ENCODE results near the gene ADGRD1. TPM values are rescaled to one million over a fixed set of nuclear protein-coding genes. Genes with fewer than 3 reads are reported as not detected.

ADGRD1 gene
- total RNA-seq, 3 donors from 2014 or later: 0.45 TPM; not detected in 2

DNA sequence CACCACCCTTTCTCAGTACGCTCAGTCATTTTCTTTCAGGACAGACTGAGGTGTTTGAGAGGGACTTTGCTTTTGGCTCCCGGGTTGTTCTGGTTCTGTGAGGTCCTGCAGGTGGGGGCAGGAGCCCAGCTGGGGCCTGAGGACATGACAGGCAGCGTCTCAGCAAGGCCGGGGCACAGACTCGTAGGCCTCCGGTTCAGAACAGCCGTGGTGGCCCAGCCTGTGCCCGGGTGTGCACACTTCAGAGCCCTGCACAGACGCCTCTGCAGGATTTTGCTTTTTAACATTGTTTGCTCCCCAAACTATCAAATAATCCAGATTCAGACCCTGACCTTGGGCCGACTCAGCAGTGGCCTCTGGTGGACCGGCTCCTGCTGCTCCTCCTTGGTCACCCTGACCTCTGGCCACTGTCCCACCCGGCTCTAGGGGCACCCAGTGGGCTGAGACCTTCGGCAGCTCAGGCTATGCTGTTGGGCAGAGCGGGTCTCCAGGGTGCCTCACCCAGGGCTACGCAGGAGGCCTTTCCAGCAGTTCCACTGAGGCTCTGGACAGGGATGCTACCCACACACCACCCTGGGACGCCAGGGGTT is 65.2 kb downstream of the ADGRD1 start:
- Mint-ChIP-seq H3K4me1 (ENCODE audit: low read depth) (no peaks in the 10 kb centered on the region), H3K36me3 (ENCODE audit: insufficient read depth) (no peaks in the 10 kb centered on the region), H3K4me3 (no peak overlapping the region), H3K27me3 (ENCODE audit: low read depth) (no peaks in the 10 kb centered on the region), H3K9me3 (no peaks in the 10 kb centered on the region)
- no peak for ATAC-seq
- DNase-seq: no peak

DNA sequence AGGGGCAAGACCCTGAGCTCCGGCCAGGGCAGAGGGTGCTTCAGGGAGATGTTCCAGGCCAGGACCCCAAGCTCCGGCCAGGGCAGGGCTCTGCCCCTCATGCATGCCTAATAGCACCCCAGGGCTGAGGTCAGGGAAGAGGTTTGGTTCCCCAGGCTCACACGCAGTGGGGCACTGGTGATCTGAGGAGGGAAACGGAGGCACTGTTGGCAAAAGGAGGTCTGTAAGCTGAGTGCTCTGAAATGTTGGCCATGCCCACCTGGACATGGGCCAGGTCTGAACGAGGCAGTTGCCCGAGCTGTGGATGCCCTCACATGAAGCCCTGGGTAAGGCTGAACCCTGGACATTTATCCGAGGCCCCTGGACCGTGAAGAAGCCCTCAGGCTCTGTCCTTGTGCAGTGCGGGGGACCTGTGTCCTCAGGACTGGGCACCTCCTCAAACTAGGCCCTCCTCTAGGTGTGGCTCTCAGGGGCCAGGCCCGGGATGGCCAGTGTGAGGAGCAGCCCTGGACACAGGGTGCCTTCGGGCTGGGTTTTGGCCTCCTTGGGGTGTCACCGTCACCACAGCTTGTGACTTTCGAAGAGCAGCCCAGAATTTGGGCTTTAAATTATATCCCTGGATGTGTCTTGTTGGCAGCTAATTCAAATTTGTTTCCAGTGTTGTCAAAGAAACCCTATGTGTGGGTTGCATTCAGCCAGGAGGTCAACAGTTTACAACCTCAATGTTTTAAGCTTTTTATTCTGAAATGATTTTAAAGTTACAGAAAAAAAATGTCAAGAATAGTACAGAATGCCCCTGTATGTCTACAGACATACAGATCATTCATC is 66.8 kb downstream of the ADGRD1 start:
- no peak for DNase-seq
- no peaks in the 10 kb centered on the region for H3K27me3 Mint-ChIP-seq (ENCODE audit: low read depth)
- no peak overlapping the region for H3K4me3 Mint-ChIP-seq
- no peaks in the 10 kb centered on the region for H3K4me1 Mint-ChIP-seq (ENCODE audit: low read depth)
- no peak for ATAC-seq
- H3K36me3 Mint-ChIP-seq (ENCODE audit: insufficient read depth): no peaks in the 10 kb centered on the region
- H3K9me3 Mint-ChIP-seq: no peaks in the 10 kb centered on the region

DNA sequence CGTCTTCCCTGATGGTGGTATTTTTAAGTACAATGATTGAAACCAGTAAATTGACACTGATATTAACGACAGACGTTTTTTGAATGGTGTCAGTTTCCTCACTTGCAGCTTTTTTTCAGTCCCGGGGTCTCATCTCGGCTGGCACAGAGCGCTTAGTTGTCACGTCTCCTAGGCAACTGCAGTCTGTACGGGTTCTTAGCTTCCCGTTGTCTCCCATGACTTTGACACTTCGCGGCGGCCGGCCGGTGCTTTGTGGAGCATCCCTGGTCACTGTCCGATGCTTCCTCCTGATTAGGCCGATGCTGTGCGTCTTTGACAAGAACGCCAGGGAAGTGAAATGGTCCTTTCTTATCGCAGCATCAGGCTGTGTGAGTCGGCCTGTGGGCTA is 67.4 kb downstream of the ADGRD1 start:
- DNase-seq: no peak
- ATAC-seq: no peak
- Mint-ChIP-seq H3K27me3 (ENCODE audit: low read depth) (no peaks in the 10 kb centered on the region), H3K4me3 (no peak overlapping the region), H3K9me3 (no peaks in the 10 kb centered on the region), H3K36me3 (ENCODE audit: insufficient read depth) (no peaks in the 10 kb centered on the region), H3K4me1 (ENCODE audit: low read depth) (no peaks in the 10 kb centered on the region)

DNA sequence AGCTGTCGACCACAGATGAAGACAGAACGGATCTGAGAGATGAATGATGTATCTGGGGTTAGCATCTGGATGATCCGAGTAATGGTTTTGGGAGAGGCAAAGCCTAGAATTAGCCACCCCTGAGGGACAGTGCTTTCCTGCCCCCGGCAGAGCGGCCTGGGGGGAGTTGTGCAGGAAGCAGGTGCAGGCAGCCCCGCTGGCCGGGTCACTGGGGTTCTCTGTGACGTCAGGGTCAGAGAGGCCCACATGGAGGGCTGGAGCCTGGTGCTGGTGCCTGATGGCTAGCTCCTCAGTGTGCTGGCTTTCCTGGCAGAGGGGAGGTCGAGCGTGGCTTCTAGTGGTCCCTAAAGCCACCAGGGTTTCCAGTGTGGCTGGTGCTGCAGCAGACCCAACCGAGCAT is 70.3 kb downstream of the ADGRD1 start:
- no peaks in the 10 kb centered on the region for H3K36me3 Mint-ChIP-seq (ENCODE audit: insufficient read depth)
- no peaks in the 10 kb centered on the region for H3K4me1 Mint-ChIP-seq (ENCODE audit: low read depth)
- DNase-seq: no peak
- H3K4me3 Mint-ChIP-seq: no peak overlapping the region
- no peak for ATAC-seq
- H3K9me3 Mint-ChIP-seq: no peaks in the 10 kb centered on the region
- no peaks in the 10 kb centered on the region for H3K27me3 Mint-ChIP-seq (ENCODE audit: low read depth)

DNA sequence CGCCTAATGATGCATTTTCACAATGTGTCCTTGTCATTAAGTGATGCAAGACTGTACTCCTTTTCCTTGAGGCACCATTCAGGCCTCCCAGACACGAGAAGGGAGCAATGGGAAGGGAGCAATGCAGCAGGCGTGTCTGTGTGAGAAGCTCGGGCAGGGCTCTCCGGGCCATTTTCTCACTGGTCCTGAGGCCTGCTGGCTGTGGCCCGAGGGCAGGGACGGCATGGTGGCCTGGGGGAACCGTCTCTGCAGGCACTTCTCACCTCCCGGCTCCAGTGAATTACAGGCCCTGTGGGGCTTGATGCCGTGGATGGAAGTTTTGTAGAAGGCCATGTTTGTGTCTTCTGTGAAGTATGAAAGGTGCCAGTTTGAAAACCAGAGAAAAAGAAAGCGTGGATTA is 71.0 kb downstream of the ADGRD1 start:
- Mint-ChIP-seq H3K4me1 (ENCODE audit: low read depth) (no peaks in the 10 kb centered on the region), H3K9me3 (no peaks in the 10 kb centered on the region), H3K36me3 (ENCODE audit: insufficient read depth) (no peaks in the 10 kb centered on the region), H3K4me3 (no peak overlapping the region), H3K27me3 (ENCODE audit: low read depth) (no peaks in the 10 kb centered on the region)
- DNase-seq (no peak), ATAC-seq (no peak)

DNA sequence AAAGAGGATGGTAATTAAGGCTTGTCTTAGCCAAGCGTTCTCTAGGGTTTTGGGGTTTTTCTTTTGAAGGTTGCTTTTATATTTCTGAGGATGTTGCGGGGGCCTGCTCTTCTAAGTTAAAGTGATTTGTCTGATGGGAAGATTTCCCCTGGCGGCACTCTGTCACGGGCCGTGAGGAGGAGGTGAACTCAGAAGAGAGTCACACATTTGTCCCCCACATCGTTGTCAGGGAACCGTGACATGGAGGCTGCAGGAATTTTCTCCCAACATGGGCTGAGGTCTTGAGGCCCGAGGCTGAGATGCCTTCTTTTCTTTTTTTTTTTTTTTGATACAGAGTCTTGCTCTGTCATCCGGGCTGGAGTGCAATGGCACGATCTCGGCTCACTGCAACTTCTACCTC is 71.5 kb downstream of the ADGRD1 start:
- Mint-ChIP-seq H3K27me3 (ENCODE audit: low read depth) (no peaks in the 10 kb centered on the region), H3K4me1 (ENCODE audit: low read depth) (no peaks in the 10 kb centered on the region), H3K36me3 (ENCODE audit: insufficient read depth) (no peaks in the 10 kb centered on the region), H3K4me3 (no peak overlapping the region), H3K9me3 (no peaks in the 10 kb centered on the region)
- ATAC-seq (no peak), DNase-seq (no peak)

DNA sequence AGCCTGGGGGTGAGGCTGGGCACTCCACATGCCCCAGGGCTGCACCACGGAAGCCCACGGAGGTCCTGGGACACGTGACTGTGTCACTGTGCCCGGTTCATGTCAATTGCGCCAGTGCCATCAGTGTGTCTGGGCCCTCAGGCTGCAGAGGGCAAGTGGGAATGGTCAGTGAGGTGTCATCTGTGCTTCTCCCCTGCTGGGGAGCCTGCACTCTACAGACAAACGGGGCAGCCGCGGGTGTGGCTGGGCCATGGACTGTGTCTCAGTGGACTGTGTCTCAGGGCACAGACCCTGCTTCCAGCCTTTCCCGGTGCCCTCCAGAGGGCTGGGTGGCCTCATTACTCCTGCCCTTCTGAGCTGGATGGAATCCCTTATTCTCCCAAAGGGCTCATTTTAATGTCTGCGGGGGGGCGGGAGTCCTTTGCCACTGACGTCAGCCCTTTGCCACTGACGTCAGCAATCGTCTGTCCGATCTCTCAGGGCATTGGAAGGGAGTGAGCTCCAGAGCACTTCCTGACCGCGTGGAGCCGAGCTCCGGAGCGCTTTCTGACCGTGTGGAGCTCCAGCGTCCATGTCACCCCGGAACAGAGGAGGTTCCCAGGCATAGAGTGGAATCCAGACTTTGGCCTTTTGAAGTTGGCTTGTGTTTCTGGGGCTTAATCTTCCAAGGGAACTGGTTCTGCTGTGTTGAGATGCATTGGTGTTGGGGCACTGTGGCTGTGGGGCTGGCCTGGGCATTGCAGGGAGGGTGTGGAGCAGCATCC is 72.4 kb downstream of the ADGRD1 start:
- no peak overlapping the region for H3K4me3 Mint-ChIP-seq
- H3K27me3 Mint-ChIP-seq (ENCODE audit: low read depth): no peaks in the 10 kb centered on the region
- no peaks in the 10 kb centered on the region for H3K4me1 Mint-ChIP-seq (ENCODE audit: low read depth)
- ATAC-seq (no peak), DNase-seq (no peak)
- H3K36me3 Mint-ChIP-seq (ENCODE audit: insufficient read depth): no peaks in the 10 kb centered on the region
- no peaks in the 10 kb centered on the region for H3K9me3 Mint-ChIP-seq

DNA sequence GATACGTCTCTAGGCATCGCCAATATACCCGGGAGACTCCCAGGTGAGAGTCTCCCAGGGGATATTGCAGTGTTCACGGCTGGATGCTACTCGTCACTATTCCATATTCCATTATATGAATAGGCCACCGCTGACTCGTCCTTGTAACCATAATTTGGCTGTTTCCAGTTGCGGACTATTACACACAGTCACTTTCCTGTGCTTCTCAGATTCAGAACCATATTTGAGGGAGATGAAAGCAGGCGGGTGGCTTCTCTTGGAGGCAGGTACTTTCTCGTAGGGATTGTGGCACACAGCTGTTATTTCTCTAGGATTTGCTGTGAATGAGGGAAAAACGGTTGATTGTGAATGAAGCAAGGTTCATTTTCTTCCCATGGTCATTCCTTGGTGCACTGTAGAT is 73.0 kb downstream of the ADGRD1 start:
- H3K4me3 Mint-ChIP-seq: no peak overlapping the region
- H3K4me1 Mint-ChIP-seq (ENCODE audit: low read depth): no peaks in the 10 kb centered on the region
- H3K9me3 Mint-ChIP-seq: no peaks in the 10 kb centered on the region
- no peak for DNase-seq
- H3K36me3 Mint-ChIP-seq (ENCODE audit: insufficient read depth): no peaks in the 10 kb centered on the region
- H3K27me3 Mint-ChIP-seq (ENCODE audit: low read depth): no peaks in the 10 kb centered on the region
- no peak for ATAC-seq

DNA sequence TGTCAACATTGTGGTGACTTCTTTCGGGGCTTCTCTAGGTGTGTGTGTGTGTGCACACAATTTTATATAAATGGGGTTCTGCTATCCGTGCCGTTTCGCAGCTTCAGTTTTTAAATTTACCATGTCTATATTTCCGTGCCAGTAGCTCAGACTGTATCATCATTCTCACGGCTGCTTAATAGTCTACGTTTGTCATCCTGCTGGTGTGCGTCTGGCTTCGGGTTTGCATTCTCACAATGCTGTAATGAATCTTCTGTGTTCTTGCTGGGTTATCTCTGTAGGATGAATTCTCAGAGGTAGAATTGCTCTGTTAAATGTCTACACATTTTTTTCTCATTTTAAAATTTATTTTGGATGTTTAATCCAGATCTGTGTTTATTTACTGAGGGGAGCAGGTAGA is 73.6 kb downstream of the ADGRD1 start:
- Mint-ChIP-seq H3K4me1 (ENCODE audit: low read depth) (no peaks in the 10 kb centered on the region), H3K9me3 (no peaks in the 10 kb centered on the region), H3K27me3 (ENCODE audit: low read depth) (no peaks in the 10 kb centered on the region), H3K4me3 (no peak overlapping the region), H3K36me3 (ENCODE audit: insufficient read depth) (no peaks in the 10 kb centered on the region)
- no peak for DNase-seq
- ATAC-seq: no peak

DNA sequence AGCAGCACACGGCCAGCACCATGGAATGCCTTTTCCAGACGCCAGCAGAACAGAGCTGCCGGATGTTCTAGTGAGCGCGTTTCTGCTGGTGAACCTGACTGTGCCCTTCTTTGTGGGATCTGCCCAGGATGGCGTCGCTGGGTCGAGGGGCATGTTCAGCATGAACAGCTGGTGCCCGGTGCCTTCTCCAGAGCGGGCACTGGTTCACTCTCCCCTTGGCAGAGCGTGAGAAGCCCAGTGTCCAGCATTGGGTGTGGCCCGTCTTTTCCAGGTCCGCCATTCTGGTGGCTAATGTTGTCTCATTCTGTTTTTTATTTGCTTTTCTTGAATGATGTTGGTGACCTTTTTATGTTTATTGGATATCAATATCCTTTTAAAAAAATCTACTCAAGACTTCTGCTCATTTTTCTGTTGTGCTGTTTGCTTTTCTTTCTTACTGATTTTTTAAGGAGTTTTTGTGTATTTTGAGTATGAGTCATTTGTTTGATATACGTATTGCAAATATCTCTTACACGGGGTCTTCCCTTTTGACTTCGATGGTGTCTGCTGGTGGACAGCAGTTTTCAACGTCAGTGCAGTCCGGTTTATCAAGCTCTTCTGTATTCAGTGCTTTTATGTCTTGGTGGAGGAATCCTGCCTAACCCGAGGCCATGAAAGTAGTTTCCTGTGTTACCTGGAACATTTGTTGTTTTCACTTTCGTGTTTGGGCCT is 74.3 kb downstream of the ADGRD1 start:
- Mint-ChIP-seq H3K36me3 (ENCODE audit: insufficient read depth) (no peaks in the 10 kb centered on the region), H3K27me3 (ENCODE audit: low read depth) (no peaks in the 10 kb centered on the region), H3K4me3 (no peak overlapping the region), H3K4me1 (ENCODE audit: low read depth) (no peaks in the 10 kb centered on the region), H3K9me3 (no peaks in the 10 kb centered on the region)
- ATAC-seq: no peak
- no peak for DNase-seq

DNA sequence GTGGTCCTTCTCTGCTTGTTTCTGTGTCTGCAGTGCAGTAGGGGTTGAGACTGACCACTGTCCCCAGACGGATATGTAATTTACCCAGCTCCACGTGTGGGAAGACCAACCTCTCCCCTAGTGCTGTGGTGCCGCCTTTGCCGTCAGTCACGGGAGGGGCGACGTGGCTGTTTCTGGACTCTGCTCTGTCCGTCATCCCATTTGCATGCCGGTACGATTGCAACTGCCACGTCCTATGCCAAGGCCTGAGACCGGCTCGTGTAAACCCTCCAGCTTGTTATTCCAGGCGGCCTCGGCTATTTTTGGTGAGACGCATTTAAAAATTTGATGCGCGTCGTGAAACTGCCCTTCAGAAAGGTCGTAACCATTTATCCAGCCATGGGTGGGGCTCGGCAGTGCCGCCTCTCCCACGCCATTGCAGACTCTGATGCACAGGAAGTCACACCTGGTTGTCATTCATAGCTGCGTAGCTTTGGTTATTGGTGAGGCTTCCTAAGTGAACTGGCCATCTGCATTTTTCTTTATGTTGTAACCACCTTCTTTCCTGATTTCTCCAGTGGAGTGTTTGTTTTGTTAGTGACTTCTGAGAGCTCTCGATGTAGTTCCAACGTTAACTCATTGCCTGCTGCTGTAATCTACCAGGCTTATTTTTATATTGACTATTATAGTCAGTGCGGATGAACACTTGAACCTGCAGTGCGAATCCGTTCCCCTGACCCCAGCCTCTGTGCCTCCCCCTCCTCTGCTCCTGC is 75.1 kb downstream of the ADGRD1 start:
- H3K9me3 Mint-ChIP-seq: no peaks in the 10 kb centered on the region
- H3K4me1 Mint-ChIP-seq (ENCODE audit: low read depth): no peaks in the 10 kb centered on the region
- ATAC-seq (no peak), DNase-seq (no peak)
- H3K27me3 Mint-ChIP-seq (ENCODE audit: low read depth): no peaks in the 10 kb centered on the region
- H3K36me3 Mint-ChIP-seq (ENCODE audit: insufficient read depth): no peaks in the 10 kb centered on the region
- H3K4me3 Mint-ChIP-seq: no peak overlapping the region

DNA sequence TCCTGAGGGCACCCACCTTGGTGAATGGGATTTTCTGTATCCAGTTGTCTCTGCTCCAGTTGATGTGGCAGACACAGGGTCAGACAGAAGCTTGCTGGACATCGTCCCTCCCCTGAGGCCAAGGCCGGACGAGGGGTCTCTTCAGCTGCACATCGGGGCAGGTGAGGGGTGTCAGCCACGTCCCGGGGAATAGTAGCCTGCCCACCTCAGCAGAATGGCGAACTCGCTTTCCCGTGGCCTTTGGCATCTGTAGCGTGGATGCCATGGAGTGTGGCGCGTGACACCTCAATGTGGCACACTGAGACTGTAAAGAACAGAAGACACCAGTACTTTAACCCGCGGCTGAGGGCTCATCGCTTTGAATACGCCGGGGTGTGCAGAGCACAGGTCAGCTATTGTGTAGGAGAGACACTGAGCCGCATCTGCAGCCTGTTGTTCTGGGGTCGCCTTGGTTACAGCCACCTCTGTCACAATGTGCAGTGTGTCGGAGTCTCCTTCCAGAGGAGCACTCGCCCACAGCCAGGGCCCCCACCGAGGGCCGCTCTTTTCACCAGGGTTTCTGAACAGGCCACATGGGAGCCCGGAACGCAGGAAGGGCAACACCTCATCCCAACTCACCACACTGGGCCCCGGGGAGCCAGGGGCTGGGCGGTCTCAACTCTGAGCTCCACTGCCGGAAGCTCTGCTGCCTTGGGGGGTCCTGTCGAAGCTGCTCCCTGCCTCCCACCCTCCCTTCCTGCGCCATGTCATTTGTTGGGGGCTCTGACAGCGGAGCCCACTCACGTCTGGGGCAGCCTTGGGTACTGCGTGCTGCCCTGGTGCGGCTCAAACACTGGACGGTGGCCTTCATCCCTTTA is 77.0 kb downstream of the ADGRD1 start:
- Mint-ChIP-seq H3K4me1 (ENCODE audit: low read depth) (no peaks in the 10 kb centered on the region), H3K4me3 (no peak overlapping the region), H3K36me3 (ENCODE audit: insufficient read depth) (no peaks in the 10 kb centered on the region), H3K27me3 (ENCODE audit: low read depth) (no peaks in the 10 kb centered on the region), H3K9me3 (no peaks in the 10 kb centered on the region)
- ATAC-seq (no peak), DNase-seq (no peak)

DNA sequence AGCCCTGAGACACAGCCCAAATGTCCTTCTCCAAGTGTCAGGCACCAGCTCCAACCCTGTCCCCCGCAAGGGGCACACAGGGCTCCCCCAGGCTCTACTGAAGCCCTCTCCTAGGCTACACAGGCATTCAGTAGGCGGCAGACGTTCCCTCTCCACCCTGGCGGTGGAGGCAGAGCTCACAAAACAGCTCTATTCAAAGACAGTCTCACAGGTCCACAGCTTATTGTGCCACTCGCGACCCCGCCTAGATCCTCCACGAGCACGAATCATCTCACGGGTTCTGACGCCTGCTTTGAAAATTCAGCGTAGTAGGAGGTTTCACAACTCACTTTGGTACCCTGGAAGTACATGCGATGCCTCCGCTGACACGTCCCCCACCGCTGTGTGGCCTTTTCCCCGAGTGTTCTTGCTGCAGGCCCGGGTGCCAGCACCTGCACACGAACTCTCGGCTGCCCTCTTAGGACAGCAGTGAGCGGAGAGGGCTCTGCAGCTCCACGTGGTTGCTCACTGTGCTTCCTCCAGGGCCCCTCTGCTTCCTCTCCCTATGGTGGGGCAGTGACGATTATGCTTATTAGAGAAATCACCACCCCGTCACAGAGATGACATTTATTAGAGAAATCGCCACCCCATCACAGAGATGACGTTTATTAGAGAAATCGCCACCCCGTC is 78.5 kb downstream of the ADGRD1 start:
- Mint-ChIP-seq H3K27me3 (ENCODE audit: low read depth) (no peaks in the 10 kb centered on the region), H3K36me3 (ENCODE audit: insufficient read depth) (no peaks in the 10 kb centered on the region), H3K9me3 (no peaks in the 10 kb centered on the region), H3K4me1 (ENCODE audit: low read depth) (no peaks in the 10 kb centered on the region), H3K4me3 (no peak overlapping the region)
- DNase-seq: no peak
- ATAC-seq: no peak

All from activated T-cell treated with anti-CD3 and anti-CD28 coated beads, Interleukin-2, amount 50 U/mL, for 4 hours (primary cell).